ENCODE measurements around the gene KCNMB3. TPM values are rescaled to one million over a fixed set of nuclear protein-coding genes. Genes with fewer than 3 reads are reported as not detected.
"Not testable (repeated sequence)": the region's sequence is repeated elsewhere in the genome, so short reads cannot be mapped to it uniquely, and the experiment has no call there.

Gene KCNMB3
- total RNA-seq, 1 donor from 2014 or later: 4.4 TPM

DNA sequence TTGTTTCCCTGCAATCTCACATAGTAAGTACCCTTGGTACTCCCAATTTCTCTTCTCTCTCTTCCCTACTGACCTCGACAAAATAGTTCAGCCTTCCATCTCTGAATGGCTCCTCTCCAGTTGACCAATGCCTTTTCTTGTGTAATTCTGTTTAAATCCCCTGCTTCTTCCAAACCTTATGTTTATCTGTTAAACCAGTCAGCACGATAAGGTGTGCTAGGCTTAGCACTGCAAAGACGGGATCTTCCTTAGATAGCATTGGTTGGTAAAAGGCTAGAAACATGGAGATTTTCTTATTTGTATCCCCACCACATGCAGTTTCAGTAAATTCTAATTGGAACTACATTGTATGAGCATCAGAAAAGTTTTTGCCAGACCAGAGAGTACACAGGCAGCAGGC lies 25.8 kb upstream of the KCNMB3 start:
- no peaks in the 10 kb centered on the region for H3K36me3 ChIP-seq
- H3K4me3 Mint-ChIP-seq: no peak overlapping the region

DNA sequence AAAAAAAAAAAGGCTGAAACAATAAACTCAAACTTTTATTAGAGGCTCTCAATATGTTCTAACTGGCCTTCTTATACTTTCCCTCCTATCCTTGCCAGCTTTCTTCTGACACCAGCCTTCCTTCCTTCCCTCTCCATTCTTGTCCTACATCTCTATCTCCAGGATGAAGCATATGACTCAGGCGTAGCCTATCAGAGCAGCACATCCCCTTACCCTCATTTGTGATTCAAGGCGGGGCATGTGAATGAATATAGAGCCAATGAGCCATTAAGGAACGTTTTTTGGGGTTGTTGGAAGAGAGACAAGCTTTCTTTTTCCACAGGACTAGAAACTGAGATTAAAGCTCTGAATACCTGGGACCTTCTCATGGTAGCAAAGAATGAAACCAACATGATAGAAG lies 25.1 kb upstream of the KCNMB3 start:
- Histone ChIP-seq H3K27me3 (no peaks in the 10 kb centered on the region), H4K20me1 (ENCODE audit: low read depth) (no peaks in the 10 kb centered on the region), H2AFZ (replicated peaks) (peak overlapping the region; percentile 76), H3K27ac (no peak overlapping the region), H3K36me3 (no peaks in the 10 kb centered on the region), H3K9me3 (ENCODE audit: low read depth) (no peaks in the 10 kb centered on the region), H3K4me1 (no peaks in the 10 kb centered on the region), H3K9ac (no peak overlapping the region), H3F3A (ENCODE audit: low read depth) (no peaks in the 10 kb centered on the region), H3K4me2 (no peak overlapping the region), H3K79me2 (ENCODE audit: low read depth) (no peaks in the 10 kb centered on the region), H3K4me3 (no peak overlapping the region)
- Mint-ChIP-seq H3K9me3 (no peaks in the 10 kb centered on the region), H3K27ac (no peak overlapping the region), H3K36me3 (no peaks in the 10 kb centered on the region), H3K4me1 (no peaks in the 10 kb centered on the region), H3K4me3 (no peak overlapping the region), H3K27me3 (ENCODE audit: insufficient read depth, low read depth) (peaks cover 2% of the 10 kb centered on the region)
- TF ChIP-seq EZH2phosphoT487 (IDR thresholded peaks at IDR 0.05): no peak
- no peak for TF ChIP-seq CTCF (IDR thresholded peaks at IDR 0.05)
- no peak for TF ChIP-seq EZH2 (IDR thresholded peaks at IDR 0.05)
- no peak for DNase-seq (ENCODE audit: low spot score)

More for the DNA sequence above, 25.8 kb upstream of the KCNMB3 start:
- Histone ChIP-seq H3K4me3 (no peak overlapping the region), H3K4me1 (no peaks in the 10 kb centered on the region), H4K20me1 (ENCODE audit: low read depth) (no peaks in the 10 kb centered on the region), H3K27me3 (no peaks in the 10 kb centered on the region), H3K79me2 (ENCODE audit: low read depth) (no peaks in the 10 kb centered on the region), H3K9ac (no peak overlapping the region), H2AFZ (replicated peaks) (no peak overlapping the region), H3F3A (ENCODE audit: low read depth) (no peaks in the 10 kb centered on the region), H3K4me2 (no peak overlapping the region), H3K9me3 (ENCODE audit: low read depth) (no peaks in the 10 kb centered on the region), H3K27ac (no peak overlapping the region)
- TF ChIP-seq EZH2 (IDR thresholded peaks at IDR 0.05): no peak
- no peak for TF ChIP-seq EZH2phosphoT487 (IDR thresholded peaks at IDR 0.05)
- no peak for TF ChIP-seq CTCF (IDR thresholded peaks at IDR 0.05)
- H3K27ac Mint-ChIP-seq: no peak overlapping the region
- no peaks in the 10 kb centered on the region for H3K9me3 Mint-ChIP-seq
- no peak for DNase-seq (ENCODE audit: low spot score)
- H3K36me3 Mint-ChIP-seq: no peaks in the 10 kb centered on the region
- peaks cover 2% of the 10 kb centered on the region for H3K27me3 Mint-ChIP-seq (ENCODE audit: insufficient read depth, low read depth)
- H3K4me1 Mint-ChIP-seq: no peaks in the 10 kb centered on the region

- H3K27ac Mint-ChIP-seq; H3K79me2 ChIP-seq (ENCODE audit: low read depth); H3K4me1 ChIP-seq; H3K27me3 ChIP-seq; H3K27ac ChIP-seq; H3K36me3 Mint-ChIP-seq; H2AFZ ChIP-seq (replicated peaks); H4K20me1 ChIP-seq (ENCODE audit: low read depth); DNase-seq (ENCODE audit: low spot score); H3K9me3 ChIP-seq (ENCODE audit: low read depth); H3F3A ChIP-seq (ENCODE audit: low read depth); H3K9me3 Mint-ChIP-seq; H3K4me3 ChIP-seq; H3K36me3 ChIP-seq; H3K4me2 ChIP-seq; H3K27me3 Mint-ChIP-seq (ENCODE audit: insufficient read depth, low read depth); H3K4me3 Mint-ChIP-seq; H3K9ac ChIP-seq; H3K4me1 Mint-ChIP-seq: not testable (repeated sequence)
Measured at GRCh38 chr3:179274434-179274833, 23.5 kb upstream of the KCNMB3 start.

- Histone ChIP-seq H3K4me3 (no peak overlapping the region), H3K27ac (no peak overlapping the region), H4K20me1 (ENCODE audit: low read depth) (no peaks in the 10 kb centered on the region), H3K9me3 (ENCODE audit: low read depth) (no peaks in the 10 kb centered on the region), H3K9ac (no peak overlapping the region), H3K4me2 (no peak overlapping the region), H3K4me1 (no peaks in the 10 kb centered on the region), H3K27me3 (no peaks in the 10 kb centered on the region), H2AFZ (replicated peaks) (no peak overlapping the region), H3K36me3 (no peaks in the 10 kb centered on the region), H3F3A (ENCODE audit: low read depth) (no peaks in the 10 kb centered on the region), H3K79me2 (ENCODE audit: low read depth) (no peaks in the 10 kb centered on the region)
- H3K27ac Mint-ChIP-seq: no peak overlapping the region
- H3K9me3 Mint-ChIP-seq: no peaks in the 10 kb centered on the region
- H3K4me3 Mint-ChIP-seq: no peak overlapping the region
- H3K27me3 Mint-ChIP-seq (ENCODE audit: insufficient read depth, low read depth): no peaks in the 10 kb centered on the region
- TF ChIP-seq CTCF (IDR thresholded peaks at IDR 0.05) (peak; percentile 23), EZH2 (IDR thresholded peaks at IDR 0.05) (no peak), EZH2phosphoT487 (IDR thresholded peaks at IDR 0.05) (no peak)
- no peaks in the 10 kb centered on the region for H3K36me3 Mint-ChIP-seq
- DNase-seq (ENCODE audit: low spot score): no peak
- H3K4me1 Mint-ChIP-seq: no peaks in the 10 kb centered on the region
Measured at GRCh38 chr3:179272385-179272784, 21.5 kb upstream of the KCNMB3 start.

Measured in neural progenitor cell (in vitro differentiated cells).